HepG2 (cell line): Measurements from ENCODE around the gene PLOD3. TPM values are rescaled to one million over a fixed set of nuclear protein-coding genes. Genes with fewer than 3 reads are reported as not detected.

Source experiments
- BRCA1 ChIP-seq: sonication (generic); formaldehyde crosslinking; IDR thresholded peaks from 2 replicates; pipeline ENCODE4 v1.4.0; 2020; ENCODE audit warnings: missing genetic modification reagents
- CCAR2 ChIP-seq: fragments of 200-400 bp; formaldehyde crosslinking; optimal IDR thresholded peaks from 2 replicates; pipeline ENCODE3; 2018; ENCODE audit warnings: low read depth, mild to moderate bottlenecking, low read length, moderate library complexity
- HOXA3 ChIP-seq: sonication (generic); formaldehyde crosslinking; IDR thresholded peaks from 2 replicates; pipeline ENCODE4 v1.5.0; 2020; ENCODE audit warnings: missing genetic modification reagents
- NONO ChIP-seq, 2 experiments: fragments of 450-650 bp in 1 of 2; sonication (generic) in 1 of 2; formaldehyde crosslinking in 1 of 2; IDR thresholded peaks in 1 of 2; conservative IDR thresholded peaks in 1 of 2; 2 replicates each; pipeline versions ENCODE4 v1.6.1 to v1.8.0; 2017 to 2022; ENCODE audit warnings: mild to moderate bottlenecking in 1 of 2, missing genetic modification reagents in 1 of 2, moderate library complexity in 1 of 2
- NR0B2 ChIP-seq: sonication (generic); formaldehyde crosslinking; IDR thresholded peaks from 2 replicates; pipeline ENCODE4 v1.4.0; 2020; ENCODE audit warnings: mild to moderate bottlenecking, missing genetic modification reagents
- PREB ChIP-seq: sonication (generic); formaldehyde crosslinking; IDR thresholded peaks from 2 replicates; pipeline ENCODE4 v1.4.0; 2020; ENCODE audit warnings: missing genetic modification reagents
- SOX13 ChIP-seq, 3 experiments: fragments of 450-650 bp in 1 of 3; sonication (generic) in 1 of 3; formaldehyde crosslinking in 1 of 3; IDR thresholded peaks in 2 of 3; conservative IDR thresholded peaks in 1 of 3; 2 replicates each; pipeline versions ENCODE4 v1.5.0 to v1.6.1; 2016 to 2020; ENCODE audit warnings: antibody characterized with exemption in 1 of 3, mild to moderate bottlenecking in 1 of 3, missing compliant biosample characterization in 1 of 3, missing genetic modification reagents in 1 of 3, moderate library complexity in 1 of 3
- ZEB1 ChIP-seq: IDR thresholded peaks from 2 replicates; pipeline ENCODE4 v1.6.1; 2012; ENCODE audit warnings: mild to moderate bottlenecking, low read depth, inconsistent platforms; ENCODE audit not compliant: insufficient replicate concordance
- ZFAT ChIP-seq: sonication (generic); formaldehyde crosslinking; conservative IDR thresholded peaks from 2 replicates; pipeline ENCODE4 v1.8.1; 2023; ENCODE audit warnings: missing genetic modification reagents, inconsistent platforms
- ZFP91 ChIP-seq: sonication (generic); formaldehyde crosslinking; IDR thresholded peaks from 2 replicates; pipeline ENCODE4 v1.9.0; 2022; ENCODE audit warnings: missing genetic modification reagents, mild to moderate bottlenecking, borderline replicate concordance
- ZNF12 ChIP-seq: sonication (generic); formaldehyde crosslinking; IDR thresholded peaks from 2 replicates; pipeline ENCODE4 v1.5.0; 2020; ENCODE audit warnings: missing genetic modification reagents
- ZNF713 ChIP-seq: sonication (generic); formaldehyde crosslinking; IDR thresholded peaks from 2 replicates; pipeline ENCODE4 v1.4.0; 2020; ENCODE audit warnings: mild to moderate bottlenecking, missing genetic modification reagents
- ZXDC ChIP-seq: sonication (generic); formaldehyde crosslinking; IDR thresholded peaks from 2 replicates; pipeline ENCODE4 v1.5.0; 2020; ENCODE audit warnings: mild to moderate bottlenecking, missing genetic modification reagents
- polyA plus RNA-seq, 8 experiments: library from polyadenylated mRNA; depleted of rRNA in 3 of 8; stranded (reverse) in 7 of 8; unstranded in 1 of 8; fragments of >200 nt; fragmentation: Illumina TruSeq in 4 of 8; extraction: Trizol in 4 of 8; gene quantifications; 2 replicates each; pipeline versions ENCODE4 v1.2.1 to v1.2.3, GENCODE V29; 2011 to 2016; ENCODE audit warnings: low read depth in 4 of 8, missing spikeins in 1 of 8, mixed read lengths in 1 of 8; ENCODE audit not compliant: insufficient read depth in 1 of 8
- total RNA-seq, 5 experiments: library from RNA; depleted of rRNA; stranded (reverse); fragments of >200 nt; fragmentation: Illumina TruSeq; extraction: Trizol; gene quantifications; 2 replicates each; pipeline ENCODE4 v1.2.3, GENCODE V29; 2016; ENCODE audit warnings: low read depth in 1 of 5

Gene PLOD3
- total and polyA plus RNA-seq, 2 of the 13 experiments (the other 11 are each of a cell fraction or from before 2014, with no cell fraction given) = 65.8 to 67.4 TPM

GRCh38 chr7:101201695-101202602 is 15.4 kb downstream of the PLOD3 start (continued):
- no peak for TF ChIP-seq ZFAT (CRISPR knock-in tag)
- TF ChIP-seq ZNF12 (CRISPR knock-in tag) = no peak
- TF ChIP-seq NR0B2 (CRISPR knock-in tag) = no peak
- no peak for TF ChIP-seq ZEB1
- TF ChIP-seq SOX13 (IDR thresholded peaks at IDR 0.05) = no peak
- peak in 1 of 2 experiments; percentile 23; a peak in 1 of 4 replicates for TF ChIP-seq SOX13 (CRISPR knock-in tag; conservative IDR thresholded peaks at IDR 0.05 in 1 of 2, IDR thresholded peaks at IDR 0.05 in 1 of 2)
- no peak for TF ChIP-seq NONO (IDR thresholded peaks at IDR 0.05)
- TF ChIP-seq NONO (CRISPR knock-in tag; conservative IDR thresholded peaks at IDR 0.05) = peak; percentile 48
- no peak for TF ChIP-seq PREB
- TF ChIP-seq ZNF713 = 0 out of 2 replicates have a peak, but pooled peaks have one; percentile 56
- TF ChIP-seq ZFP91 (CRISPR knock-in tag) = peak; percentile 64; the same call in 1 of the 2 replicates
- no peak for TF ChIP-seq ZXDC
- TF ChIP-seq HOXA3 (CRISPR knock-in tag) = peak; percentile 55
- no peak for TF ChIP-seq CCAR2
- TF ChIP-seq BRCA1 (CRISPR knock-in tag) = no peak
